ENCODE data around the gene KSR2. TPM values are rescaled to one million over a fixed set of nuclear protein-coding genes. Genes with fewer than 3 reads are reported as not detected.

KSR2 gene
- polyA plus RNA-seq, 4 donors = 0.75 to 1.0 (median 0.93) TPM

DNA sequence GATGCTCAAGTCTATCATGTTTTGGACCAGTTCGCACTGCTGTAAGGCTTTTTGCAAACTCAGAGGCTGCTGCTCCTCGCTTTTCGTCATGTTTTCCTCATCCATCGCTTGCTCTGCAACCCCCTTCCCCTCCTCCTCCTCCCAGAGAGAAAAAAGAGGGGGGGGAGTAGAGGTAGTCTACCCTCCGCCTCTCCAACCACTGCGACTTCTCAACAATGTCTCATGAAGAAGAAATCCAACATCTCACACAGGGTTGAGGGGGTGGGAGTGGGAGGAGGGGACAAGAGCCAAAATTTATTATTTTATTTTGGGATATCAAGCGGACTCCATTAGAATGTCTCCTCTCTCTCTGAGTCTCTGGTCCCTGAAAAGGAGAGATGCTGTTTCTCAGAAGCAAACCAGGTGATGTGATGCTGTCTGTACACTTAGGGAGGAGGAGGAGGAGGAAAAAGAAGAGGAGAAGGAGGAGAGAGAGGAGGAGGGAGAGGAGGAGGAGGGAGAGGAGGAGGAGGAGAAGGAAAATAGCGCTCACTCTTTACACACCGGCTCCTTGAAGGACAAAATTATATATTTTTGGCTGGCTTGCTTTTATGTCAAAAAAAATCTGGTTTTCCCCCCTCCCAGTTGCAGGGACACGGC is 520 bp downstream of the KSR2 start:
- DNase-seq (ENCODE audit: low read depth in 4 of 4, low spot score in 3 of 4) = no peak

DNA sequence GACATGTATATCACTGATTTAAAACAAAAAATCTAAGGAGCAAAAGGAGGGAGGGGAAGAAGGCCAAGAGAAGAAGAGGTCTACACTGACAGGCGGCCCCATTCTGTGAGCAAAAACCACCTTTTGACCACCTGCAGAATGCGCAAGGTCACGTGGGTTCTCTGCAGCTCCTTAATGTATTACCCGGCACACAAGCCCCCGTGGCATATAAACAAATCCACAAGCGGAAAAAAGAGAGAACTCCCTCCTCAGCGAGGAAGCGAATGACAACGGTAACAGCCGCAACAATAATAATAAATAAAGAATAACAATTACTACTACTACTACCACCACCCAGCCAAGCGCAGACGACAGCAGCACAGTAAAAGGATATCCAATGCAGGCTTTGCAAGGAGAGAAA is 1.3 kb downstream of the KSR2 start:
- no peak for DNase-seq (ENCODE audit: low read depth in 4 of 4, low spot score in 3 of 4)

DNA sequence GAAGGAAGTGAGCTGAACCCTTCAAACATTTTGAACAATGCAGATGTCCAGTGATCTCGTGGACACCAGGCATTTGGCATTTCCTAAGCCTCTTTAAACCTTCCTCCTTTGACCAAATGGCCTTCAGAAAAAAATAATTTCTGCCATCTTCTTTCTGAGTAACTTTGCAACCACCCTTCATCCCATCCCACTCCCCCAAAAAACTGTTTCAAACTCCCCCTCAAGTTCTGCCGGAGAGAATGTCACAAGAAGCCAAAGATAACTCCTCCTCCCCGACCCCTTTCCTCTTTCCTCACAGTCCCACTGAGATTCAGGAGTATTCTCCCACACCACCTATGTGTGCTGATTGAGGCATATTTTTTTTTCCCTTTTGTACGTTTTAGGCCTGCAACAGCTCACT is 1.7 kb downstream of the KSR2 start:
- DNase-seq (ENCODE audit: low read depth in 4 of 4, low spot score in 3 of 4) = no peak

DNA sequence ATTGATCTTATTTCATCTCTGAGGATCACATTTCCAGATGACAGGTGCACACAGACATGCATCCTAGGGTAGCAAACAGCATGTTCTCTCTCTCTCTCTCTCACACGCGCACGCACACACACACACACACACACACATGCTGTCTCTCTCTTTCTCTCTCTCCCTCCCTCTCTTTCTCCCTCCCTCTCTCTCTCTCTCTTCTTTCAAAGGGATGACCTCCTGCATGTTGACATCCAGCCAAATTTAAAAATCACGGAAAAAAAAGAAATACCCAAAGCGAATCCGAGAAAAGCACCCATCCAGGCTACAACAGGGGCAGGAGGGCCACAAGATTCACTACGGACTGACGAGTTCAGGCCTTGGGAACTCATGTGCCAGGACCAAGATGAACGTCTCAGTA is 2.3 kb downstream of the KSR2 start:
- DNase-seq (ENCODE audit: low read depth in 4 of 4, low spot score in 3 of 4) = no peak

DNA sequence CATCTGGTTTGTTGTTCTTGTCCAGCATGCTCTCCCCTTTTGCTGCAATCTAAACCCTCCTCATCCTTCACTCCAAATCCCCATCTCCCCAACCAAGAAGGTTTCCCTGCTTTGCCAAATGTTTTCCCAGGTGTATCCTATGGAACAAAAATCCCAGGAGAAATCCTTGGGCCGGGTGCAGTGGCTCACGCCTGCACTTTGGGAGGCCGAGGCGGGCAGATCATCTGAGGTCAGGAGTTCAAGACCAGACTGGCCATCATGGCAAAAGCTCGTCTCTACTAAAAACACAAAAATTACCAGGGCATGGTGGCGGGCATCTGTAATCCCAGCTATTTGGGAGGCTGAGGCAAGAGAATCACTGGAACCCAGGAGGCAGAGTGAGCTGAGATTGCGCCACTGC is 5.0 kb downstream of the KSR2 start:
- no peak for DNase-seq (ENCODE audit: low read depth in 4 of 4, low spot score in 3 of 4)

DNA sequence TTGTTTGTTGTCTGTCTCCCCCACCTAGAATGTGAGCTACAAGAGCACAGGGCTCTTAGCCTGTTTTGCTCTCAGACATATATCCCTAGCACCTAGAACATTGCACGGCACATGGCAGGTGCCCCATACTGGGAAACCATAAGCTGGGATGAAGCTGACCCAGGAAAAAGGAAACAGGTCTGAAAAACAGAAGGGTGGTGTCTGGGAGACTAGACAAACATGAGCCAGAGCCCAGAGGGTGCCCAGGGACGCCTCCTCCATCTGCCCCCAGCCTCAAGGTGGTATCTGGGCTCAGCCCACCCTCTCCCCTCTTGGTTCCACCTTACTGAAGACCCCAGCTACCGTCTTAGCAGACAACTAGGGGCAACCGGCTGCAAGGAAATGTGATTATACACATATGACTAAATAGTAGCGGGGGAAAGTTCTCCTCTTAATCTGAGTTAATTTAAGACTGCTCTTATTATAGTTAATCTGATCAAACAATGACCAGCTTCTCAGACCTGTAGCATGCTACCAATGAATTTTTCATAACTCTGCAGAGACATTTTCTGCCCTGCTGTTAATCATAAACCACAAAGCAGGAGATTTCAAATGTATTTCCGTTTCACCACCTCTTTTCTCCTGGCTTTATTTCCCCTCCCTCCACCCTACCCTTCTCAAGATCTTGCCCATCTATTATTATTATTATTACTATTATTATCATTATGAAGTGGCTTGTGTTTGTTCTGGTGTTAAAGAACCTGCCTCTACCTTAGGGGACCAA is 31.9 kb downstream of the KSR2 start:
- no peak for DNase-seq (ENCODE audit: low read depth in 4 of 4, low spot score in 3 of 4)

DNA sequence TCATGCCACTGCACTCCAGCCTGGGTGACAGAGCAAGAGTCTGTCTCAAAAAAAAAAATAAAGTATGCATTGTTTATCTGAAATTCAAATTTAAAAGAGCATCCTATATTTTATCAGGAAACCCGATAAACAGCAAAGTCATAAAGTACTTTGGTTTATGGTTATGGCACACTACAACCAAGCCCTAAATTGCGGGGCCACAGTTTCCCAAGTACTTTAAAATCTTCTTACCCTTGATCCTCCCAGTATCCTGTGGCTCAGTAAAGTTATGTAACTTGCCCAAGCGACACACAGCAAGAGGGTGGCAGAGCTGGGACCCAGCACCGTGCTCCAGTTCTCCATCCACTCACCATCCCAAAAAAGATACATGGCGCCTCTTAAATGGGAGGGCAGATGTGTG is 35.2 kb downstream of the KSR2 start:
- no peak for DNase-seq (ENCODE audit: low read depth in 4 of 4, low spot score in 3 of 4)

DNA sequence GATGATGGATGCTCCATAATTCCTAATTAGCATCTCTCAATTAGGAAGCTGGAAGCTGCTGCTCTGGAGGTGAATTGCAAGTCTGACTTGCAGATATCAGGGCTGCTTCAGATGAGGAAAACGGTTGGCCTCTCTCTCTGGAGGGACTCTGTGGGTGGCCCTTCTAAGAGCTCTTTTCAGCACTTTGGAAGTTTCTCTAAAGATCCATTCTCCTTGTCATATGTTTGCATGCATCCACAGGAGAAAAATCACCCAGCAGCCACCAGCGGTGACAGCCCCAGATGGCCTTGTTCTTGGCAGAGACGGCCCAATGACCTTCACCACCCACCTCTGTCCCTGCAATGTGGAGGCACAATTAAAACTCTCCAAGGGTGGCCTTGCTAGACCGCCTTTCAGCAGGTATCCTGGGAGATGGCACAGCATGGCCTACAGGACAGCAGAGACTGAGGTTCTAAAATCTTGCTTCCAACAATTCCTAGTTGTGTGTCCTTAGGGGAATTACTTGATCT is 42.3 kb downstream of the KSR2 start:
- DNase-seq (ENCODE audit: low read depth in 4 of 4, low spot score in 3 of 4) = no peak

DNA sequence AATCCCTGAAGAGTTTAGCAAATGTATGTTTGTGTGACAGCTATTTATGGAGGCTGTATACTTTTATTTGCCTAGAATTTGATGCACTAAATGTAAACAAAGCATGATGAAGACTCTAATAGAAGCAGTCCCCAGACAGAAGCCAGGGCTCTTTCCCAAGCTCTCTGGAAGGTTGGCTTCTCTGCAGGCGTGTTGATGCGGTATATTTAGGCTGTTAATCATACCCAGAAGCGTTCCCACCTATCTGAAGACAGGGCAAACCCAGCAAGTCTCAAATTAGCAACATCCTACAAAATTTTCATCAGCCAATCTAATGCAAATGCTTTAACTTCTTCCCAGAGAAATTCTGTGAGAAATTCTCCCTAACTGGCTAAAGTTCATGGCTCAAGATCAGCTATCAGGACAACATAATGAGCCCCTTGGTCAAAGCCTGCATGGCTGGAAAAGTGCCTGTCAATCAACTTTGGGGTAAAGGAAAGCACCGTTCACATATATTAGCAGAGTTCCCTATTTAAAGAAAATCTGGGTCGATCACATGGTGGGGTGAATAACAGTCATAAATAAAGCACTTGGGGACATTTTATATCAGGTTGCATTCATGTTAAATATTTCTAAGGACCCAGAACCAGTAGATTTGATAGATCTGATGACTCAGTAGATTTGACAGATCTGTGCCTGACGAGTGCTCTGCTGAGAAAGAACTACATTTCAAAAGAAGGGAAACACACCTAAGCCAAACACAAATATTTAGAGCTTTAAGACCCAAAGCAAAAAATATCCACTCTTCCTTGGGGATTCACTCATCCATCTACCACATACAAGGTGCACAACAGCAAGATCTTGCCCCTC is 46.6 kb downstream of the KSR2 start:
- no peak for DNase-seq (ENCODE audit: low read depth in 4 of 4, low spot score in 3 of 4)

DNA sequence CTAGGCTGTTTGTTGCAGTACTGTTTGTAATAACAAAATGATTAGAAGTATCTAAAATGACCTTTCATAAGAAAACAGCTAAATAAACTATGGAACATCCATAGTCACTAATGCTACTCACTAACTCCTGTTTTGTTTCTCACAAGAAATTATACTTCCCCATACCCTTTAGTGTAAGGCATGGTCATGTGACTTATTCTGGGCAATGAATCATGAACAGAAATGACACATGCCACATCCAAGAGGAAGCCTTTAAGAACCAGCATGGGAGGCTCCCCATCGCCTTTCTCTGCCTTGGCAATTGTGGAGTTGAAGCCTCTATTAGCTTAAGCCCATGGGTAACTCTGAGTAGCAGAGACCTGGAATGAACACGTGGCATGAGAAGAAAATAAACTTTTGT is 49.3 kb downstream of the KSR2 start:
- no peak for DNase-seq (ENCODE audit: low read depth in 4 of 4, low spot score in 3 of 4)

DNA sequence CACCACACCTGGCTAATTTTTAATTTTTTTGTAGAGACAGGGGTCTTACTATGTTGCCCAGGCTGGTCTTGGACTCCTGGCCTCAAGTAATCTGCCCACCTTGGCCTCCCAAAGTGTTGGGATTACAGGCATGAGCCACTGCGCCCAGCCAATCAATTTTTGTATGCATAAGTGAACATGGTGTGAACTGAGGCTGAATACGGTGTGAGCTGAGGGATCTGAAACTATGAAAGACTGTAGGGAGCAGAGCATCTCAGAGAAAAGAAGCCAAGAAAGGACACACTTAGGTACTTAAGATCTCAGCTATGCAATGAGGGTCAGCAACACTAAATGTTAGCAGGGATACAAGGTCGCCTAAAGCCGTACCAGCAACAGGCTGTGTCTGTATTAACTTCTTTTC is 54.1 kb downstream of the KSR2 start:
- DNase-seq (ENCODE audit: low read depth in 4 of 4, low spot score in 3 of 4) = no peak

DNA sequence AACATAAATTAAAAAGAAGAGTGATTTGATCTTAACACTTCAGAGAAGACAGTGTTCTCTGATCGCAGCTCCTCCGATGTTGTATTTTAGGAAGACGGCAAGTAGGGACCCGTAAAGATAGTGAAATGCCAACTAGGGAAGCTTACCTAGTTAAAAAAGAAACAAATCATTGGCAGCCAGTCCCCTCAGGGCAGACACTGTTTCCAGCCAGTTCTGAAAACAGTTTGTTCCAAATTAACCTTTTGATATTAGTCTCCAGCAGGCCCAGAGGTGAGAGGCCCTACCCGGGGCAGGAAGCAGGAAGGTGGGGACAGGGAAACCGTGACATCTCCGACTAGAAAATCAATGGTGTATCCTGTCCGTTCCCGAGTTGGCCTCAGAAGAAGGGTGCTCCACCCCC is 56.0 kb downstream of the KSR2 start:
- DNase-seq (ENCODE audit: low read depth in 4 of 4, low spot score in 3 of 4) = no peak

DNA sequence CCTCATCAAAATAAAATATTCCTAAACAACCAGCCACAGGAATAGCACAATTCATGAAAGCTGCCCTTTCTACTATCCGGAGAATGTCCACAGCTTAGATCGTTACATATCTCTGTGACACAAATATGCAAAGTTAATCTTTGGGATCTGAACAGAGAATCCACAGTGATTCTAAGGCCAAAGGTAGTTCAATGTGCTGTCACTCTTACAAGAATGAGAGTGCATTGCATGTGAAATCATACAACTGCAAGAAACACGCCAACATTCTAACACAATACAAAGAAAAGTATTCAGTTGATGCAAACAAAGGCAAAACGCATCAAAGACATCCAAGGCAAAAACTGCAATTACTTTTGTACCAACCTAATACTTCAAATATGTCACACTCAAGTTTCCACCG is 60.4 kb downstream of the KSR2 start:
- DNase-seq (ENCODE audit: low read depth in 4 of 4, low spot score in 3 of 4) = no peak

DNA sequence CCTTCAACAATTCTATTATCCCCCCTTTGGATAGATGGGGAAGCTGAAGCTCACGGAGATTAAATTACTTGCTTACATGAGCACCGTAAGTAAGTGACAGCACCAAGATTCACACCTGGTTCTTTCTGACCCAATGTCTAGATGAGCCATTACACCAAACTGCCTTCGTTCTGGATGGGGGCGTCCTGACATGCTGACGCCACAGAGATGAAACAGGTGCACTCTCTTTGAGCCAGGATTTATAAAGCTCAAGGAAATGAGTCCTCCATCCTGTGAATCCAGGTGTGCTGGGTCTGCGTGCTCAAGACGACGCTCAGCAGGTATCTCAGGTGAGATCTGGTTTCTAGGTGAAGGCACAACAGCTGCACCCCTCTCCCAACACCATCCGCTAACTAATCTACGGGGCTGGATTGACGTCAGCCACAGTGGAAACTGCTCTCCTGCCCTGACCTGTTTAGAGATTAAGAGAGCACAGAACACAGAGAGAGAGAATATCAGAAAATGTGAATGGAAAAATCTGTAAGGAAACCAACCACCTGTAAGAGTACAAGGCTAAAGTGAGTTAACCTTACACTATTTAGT is 61.6 kb downstream of the KSR2 start:
- DNase-seq (ENCODE audit: low read depth in 4 of 4, low spot score in 3 of 4) = no peak

DNA sequence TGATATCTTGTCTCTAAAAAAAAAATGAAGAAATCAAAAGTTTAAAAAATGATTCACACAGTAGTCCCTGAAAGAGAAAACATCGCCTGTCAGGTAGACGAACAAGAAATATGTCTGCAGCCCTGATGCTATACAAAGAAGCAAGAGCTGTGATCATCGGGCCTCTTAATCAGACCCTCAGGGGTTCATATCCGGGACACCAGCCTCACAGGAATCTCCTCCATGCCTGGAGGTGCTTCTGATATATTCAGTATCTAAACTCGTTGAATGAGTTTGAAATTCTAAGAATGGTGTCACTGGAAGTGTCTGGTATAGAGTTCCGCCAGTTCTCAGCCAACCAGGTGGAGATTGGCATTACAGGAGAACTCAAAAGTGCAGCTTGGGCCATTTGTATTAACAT is 64.7 kb downstream of the KSR2 start:
- DNase-seq (ENCODE audit: low read depth in 4 of 4, low spot score in 3 of 4) = no peak

DNA sequence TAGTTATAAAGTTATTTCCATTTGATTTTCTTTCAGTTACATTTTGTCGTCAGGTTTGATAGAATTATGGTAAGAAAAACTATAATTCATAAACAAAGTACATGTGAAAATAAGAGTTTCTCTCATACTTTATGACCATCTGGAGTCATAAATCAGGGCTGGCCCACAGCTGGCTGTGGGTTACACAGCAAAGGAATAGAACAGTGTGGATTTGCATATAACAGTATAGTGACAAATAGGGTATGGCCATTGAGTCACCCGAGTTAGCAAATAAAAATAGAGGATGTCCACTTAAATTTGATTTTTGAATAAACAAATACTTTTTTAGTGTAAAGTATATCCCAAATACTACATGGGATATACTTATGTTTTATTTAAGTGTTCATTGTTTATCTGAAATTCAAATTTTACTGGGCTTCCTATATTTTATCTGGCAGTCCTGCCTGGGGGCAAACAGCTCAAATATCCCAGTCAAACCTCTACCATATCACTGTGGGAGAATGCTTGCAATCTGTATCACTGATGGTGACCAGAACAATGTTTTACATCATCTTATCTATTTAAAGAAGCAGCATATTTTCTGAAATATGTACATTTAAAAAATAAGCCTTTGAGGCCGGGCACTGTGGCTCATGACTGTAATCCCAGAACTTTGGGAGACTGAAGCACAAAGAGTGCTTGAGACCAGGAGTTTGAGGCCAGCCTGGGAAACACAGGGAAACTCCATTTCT is 65.5 kb downstream of the KSR2 start:
- no peak for DNase-seq (ENCODE audit: low read depth in 4 of 4, low spot score in 3 of 4)

DNA sequence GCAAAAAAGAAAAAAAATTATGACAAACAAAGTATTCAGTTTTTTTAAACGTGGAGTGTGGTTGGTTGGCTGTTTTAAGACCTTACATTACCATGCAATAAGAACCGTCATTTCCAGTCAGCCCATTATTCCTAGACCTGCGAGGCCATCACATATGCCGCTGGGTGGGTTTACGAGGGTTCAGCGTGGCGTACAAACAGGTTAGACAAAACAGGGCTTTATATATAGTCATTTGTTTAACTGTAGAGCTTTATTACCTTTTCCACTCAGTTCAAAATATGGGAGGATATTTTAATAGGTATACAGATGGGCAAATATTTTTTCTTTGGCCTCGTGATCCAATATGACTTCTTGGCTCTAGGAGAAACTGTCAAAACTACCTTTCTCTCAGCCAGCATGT is 67.2 kb downstream of the KSR2 start:
- DNase-seq (ENCODE audit: low read depth in 4 of 4, low spot score in 3 of 4) = no peak

DNA sequence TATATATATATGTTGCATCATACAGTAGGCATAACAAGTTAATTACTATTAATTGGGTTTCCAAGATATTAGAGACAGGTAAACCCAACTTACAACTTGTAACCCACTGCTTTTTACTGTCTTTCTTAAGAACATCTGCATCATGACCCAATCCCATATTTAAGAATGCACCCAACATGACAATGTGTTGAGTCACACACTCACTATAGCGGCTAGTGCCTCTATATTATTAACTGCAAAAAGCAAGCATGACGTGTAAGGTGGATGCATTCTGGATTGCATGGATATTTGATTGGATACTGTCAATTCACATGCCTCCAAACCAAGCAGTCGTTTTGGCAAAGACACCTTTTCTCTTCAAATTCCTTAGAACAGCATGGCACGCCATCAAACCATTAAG is 68.2 kb downstream of the KSR2 start:
- no peak for DNase-seq (ENCODE audit: low read depth in 4 of 4, low spot score in 3 of 4)

DNA sequence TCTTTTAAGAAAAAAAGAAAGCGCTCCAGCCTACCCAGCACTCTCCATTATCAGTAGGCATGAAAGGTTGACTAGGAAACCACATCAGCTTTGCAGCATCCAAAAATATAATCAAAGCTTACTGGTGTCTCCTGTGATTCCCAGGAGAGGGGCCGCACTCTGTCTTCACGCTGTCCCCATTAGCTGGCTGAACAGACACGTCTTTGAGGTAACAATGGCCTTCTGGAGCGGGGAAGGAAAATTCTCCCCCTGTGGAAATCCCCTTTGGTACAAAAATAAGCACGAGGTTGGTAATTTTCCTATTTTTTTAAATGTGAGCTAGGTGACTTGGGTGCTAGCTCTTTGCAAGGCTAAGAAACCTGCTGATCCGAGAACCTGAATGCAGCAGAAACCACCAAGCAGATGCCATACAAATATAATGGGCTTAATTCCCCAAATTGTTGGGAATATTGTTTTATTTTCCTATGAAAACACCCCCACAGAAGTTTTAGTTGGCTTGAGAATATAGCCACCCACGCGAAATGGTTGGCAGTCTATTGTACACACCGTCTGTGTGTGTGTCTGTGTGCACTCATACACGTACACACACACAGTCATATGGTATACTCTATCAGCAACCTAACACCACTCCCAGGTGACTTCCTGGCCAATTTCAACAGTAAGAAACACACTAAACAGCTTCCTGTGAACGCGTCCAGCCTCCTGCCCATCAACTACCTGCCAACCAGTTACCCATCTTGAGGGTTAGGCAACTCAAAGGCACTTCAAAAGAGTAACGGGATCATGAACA is 71.2 kb downstream of the KSR2 start:
- DNase-seq (ENCODE audit: low read depth in 4 of 4, low spot score in 3 of 4) = no peak

DNA sequence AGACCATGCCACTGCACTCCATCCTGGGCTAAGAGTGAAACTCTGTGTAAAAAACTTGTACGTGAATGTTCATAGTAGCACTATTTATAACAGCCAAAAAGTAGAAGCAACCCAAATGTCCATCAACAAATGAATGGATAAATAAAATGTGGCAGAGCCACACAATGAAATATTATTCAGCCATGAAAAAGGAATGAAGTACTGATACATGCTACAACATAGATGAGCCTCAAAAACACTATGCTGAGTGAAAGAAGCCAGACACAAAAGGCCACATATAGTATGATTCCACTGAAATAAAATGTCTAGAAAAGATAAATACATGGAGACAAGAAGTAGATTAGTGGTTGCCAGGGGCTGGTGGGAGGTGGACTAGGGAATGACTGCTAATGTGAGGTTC is 72.8 kb downstream of the KSR2 start:
- no peak for DNase-seq (ENCODE audit: low read depth in 4 of 4, low spot score in 3 of 4)

All from right renal pelvis (tissue), 4 donors.